ENCODE results near the gene IL15RA.
"Not testable (repeated sequence)": the region's sequence is repeated elsewhere in the genome, so short reads cannot be mapped to it uniquely, and the experiment has no call there.

IL15RA gene

DNA sequence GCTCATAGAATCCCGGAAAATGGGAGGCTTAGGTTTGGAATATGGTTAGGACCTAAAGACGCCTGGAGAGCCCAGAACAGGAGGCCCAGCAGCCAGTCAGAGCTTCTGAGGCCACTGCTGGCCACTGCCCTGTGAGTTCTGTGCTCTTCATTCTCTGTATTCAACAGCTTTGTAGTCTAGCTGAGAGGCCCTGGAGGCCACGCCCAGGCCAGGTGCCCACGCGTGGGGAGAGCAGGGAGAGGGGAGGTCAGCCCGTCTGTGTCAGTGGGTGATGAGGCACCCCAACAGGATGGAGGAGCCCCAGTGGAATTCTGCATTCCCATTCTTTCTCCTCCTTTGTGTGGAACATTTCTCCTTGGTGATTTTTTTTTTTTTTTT is 29.1 kb downstream of the IL15RA start:
- DNase-seq = no peak

GRCh38 chr10:5947471-5948207 is 29.7 kb downstream of the IL15RA start:
- no peak for DNase-seq

- DNase-seq = no peak
These were observed 30.6 kb downstream of the IL15RA start for GRCh38 chr10:5946786-5947185.

DNA sequence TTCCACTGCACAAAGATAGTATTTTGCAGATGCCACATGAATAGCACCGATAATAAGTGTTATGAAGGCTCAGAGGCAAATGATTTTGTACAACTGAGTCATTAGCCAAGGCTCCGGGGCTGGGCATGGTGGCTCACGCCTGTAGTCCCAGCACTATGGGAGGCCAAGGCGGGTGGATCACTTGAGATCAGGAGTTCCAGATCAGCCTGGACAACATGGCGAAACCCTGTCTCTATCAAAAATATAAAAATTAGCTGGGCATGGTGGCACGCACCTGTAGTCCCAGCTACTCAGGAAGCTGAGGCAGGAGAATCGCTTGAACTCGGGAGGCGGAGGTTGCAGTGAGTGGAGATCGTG is 30.9 kb downstream of the IL15RA start:
- DNase-seq = not testable (repeated sequence)

GRCh38 chr10:5945561-5946418 is 31.6 kb downstream of the IL15RA start:
- DNase-seq = no peak

- DNase-seq = no peak
These were observed 32.2 kb downstream of the IL15RA start for GRCh38 chr10:5945190-5945509.

DNA sequence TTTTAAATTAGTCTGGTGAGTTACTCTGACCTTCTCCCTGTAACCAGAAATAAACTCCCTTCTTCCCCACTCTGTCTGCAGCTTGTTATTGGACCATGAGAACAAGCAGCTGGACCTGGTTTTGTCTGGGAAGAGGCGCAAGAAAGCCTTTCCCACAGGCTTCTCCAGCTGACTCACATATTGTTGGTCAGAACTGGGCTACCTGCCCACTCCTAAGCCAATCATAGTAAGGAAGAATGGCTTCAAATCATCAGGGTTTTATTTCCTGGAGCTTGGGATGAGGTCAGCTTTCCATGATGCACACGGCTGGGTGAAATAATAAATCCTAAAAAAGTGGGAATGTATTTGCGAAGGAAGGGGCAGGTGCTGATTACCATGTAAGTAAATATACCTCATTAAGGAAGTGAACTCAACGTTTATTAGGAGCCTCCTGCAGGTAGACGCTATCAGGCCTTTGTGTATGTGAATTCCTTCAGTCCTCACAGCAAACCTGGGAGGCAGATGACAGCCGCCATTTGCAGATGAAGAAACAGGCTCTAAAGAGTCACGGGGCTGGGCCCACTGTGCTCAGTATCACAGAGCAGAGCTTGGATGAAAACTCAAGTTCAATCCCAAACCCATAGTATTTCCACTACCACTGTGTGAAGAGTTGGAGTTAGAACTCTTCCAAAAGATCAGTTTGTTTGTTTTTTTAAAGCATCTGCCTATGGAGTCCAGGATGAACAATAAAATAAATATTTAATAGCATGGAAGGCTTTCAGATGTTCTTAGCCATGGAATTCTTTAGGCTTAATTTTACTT is 32.8 kb downstream of the IL15RA start:
- peak; percentile 63 for DNase-seq

GRCh38 chr10:5943536-5943935 is 33.8 kb downstream of the IL15RA start:
- no peak for DNase-seq

DNA sequence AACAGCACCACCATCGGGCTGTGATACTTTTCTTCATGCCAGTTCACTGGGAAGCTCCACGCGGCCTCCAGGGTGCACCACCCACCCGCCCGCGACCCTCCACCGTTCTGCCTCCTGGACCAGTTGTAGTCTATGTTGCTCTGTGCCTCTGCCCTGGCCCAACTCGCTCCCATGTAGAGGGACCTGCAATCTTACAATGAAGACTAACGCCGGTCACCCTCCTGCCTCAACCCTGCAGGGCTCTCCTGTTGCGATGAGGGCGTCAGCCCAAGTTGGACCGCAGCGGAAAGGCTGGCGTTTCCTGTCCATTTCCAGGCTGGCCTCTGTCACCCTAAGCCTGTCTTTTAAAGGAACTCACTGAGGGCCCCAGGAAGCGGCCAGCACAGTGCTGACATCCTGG is 34.9 kb downstream of the IL15RA start:
- DNase-seq = no peak

DNA sequence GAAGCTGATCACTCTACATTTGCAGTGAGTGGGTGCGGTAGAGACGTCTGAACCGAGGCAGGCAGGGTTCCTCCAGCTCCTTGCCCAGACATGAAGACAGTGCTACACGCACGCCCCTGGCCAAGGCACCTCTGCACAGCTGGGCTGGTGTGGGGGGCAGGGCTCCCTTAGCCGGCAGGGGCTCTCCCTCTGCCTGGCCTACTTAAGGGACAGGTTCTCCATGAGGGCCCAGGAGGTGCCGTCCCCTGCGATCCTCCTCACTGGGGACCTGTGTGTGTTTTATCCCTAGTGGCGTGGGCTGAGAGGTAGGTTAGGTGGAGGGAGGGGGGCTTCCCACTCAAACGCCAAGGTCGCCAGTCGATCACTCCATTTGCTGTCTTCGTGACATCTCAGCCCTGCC is 35.3 kb downstream of the IL15RA start:
- no peak for DNase-seq

GRCh38 chr10:5941579-5941978 is 35.8 kb downstream of the IL15RA start:
- no peak for DNase-seq

DNA sequence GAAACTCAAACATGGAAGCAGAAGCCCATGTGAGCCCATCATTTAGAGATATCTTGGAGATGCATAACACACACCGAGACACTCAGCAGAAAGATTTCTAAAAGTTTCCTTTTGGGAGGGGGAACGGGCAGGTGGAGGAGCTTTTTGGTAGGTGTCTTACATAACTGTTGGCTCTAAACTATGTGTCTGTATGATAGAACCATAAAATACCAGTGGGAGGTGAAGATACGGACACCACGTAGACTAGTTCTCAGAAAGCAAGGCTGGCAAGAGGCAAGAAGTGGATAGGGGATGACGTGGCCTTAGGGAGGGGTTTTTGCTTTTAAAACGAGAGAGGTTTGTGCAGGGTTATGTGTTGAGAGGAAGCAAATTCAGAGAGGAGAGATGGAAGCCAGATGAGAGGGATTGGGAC is 36.5 kb downstream of the IL15RA start:
- no peak for DNase-seq

DNA sequence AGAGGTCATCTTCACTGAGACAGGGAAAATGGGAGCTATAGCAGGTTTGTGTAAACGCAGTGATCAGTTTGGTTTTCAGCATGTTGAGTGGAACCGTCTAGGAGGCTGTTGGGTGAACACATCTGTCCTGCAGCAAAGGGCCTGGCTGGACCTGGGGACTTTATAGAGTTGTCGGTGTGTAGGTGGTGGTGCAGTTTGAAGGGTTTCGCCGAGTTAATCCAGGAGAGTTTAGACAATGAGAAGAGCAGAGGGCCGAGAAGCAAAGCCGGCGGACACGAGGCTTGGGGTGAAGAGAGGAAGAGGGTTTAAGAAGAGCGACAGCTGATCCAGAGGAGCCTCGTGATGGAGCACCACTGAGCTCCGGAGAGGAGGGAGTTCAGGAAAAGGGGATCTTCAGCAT is 39.1 kb downstream of the IL15RA start:
- DNase-seq = no peak

DNA sequence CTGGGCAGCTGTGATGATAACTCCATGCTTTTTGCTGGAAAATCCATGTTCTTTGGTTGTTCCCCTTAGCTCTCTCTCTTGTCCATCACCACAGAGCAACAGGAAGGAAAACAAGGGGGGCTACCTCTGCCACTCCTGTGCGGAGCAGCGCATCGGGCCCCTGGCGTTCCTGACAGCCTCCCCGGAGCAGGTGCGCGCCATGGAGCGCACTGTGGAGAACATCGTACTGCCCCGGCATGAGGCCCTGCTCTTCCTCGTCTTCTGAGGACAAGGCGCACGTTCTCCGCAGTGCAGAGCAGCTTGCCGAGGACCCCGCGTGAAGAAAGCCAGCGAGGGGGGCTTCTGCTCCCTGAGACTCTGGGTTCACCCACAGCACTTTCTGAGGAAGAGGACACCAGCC is 40.3 kb downstream of the IL15RA start:
- no peak for DNase-seq

DNA sequence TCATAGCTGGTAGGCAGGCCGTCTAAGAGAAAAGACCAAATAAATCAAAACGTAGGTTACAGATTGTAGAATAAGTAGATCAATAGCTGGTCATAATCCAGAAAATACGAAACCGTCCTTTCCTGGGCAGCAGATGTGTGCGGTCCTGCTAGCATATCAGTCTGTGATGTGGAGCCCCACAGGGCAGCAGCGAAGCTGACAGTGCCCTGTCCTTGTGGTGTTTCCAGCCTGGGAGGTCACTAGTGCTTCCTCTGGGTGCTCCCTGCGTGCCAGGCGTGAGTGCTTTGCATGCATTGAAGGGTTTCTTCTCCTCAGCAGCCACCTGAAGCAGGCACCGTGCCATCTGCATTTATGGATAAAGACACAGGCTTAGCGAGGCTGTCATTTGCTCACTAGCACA is 41.7 kb downstream of the IL15RA start:
- no peak for DNase-seq

GRCh38 chr10:5933909-5934546 is 43.3 kb downstream of the IL15RA start:
- DNase-seq = no peak

DNA sequence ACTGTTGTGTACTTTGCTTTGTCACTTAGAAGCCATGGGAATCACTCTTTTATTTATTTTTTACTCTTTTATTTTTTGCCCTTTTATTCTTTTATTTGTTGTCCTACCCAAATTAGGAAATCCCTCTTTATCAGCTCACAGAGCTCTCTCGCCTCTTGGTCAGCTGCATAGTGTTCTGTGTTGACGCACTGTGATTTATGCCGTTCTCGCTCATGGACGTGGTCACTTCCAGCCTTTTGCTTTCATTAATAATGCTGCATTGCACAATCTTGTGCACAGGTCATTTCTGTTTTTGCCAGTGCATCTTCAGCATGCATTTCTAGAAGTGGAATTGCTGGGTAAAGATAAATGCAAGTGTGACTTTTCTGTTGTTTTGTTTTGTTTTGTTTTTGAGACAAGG is 45.0 kb downstream of the IL15RA start:
- no peak for DNase-seq

- no peak for DNase-seq
These were observed 47.1 kb downstream of the IL15RA start for GRCh38 chr10:5930272-5930671.

DNA sequence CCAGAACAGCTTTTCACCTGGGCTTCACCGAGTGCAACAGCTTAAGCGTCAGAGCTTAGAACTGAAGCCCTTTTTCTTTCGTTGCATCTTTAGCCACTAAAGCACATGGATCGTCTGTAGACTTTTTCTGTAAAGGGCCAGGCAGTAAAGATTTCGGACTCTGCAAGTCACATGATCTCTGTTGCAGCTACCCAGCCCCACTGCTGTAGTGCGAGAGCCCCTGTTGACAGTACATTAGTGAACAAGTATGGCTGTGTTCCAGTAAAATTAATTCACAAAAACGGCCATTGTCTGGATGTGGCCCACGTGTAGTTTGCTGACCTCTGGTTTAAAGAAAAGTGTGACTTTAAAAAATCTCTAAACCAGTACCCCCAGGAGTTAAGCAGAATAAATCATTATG is 47.9 kb downstream of the IL15RA start:
- no peak for DNase-seq

DNA sequence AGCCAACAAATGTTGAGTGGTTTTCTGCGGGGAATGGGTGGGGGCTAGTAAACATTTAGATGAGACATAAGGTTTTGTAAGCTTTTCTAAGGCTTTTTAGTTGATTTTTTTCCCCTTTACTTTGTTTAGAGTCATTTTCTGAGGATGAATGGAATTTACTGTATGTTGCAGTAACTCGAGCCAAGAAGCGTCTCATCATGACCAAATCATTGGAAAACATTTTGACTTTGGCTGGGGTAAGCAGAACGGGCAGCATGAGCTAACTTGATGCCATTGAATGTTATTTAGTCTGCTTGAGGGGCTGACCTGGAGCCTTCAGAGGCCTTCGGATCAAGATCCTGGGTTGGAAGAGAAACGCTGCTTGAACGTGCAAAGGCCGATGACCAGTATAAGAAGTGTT is 50.0 kb downstream of the IL15RA start:
- DNase-seq = no peak

DNA sequence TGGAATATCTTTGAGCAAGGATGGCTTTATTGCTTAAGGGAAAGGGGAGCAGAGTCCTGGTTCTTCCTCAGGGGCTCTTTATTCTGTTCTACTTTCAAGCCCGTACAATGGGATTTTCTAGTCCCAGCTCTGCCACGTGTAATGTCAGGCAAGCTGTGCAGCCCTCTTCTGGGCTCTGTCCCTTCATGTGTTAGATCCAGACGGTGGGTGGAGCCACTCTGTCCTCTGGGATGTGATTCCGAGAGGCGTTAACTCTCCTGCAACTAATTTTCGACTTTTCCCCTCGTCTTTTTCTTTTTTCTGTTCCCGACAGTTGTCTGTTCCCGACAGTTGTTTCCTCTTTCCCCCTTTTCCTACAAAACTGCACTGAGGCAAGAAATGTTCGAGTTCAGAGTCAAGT is 52.5 kb downstream of the IL15RA start:
- DNase-seq = no peak

DNA sequence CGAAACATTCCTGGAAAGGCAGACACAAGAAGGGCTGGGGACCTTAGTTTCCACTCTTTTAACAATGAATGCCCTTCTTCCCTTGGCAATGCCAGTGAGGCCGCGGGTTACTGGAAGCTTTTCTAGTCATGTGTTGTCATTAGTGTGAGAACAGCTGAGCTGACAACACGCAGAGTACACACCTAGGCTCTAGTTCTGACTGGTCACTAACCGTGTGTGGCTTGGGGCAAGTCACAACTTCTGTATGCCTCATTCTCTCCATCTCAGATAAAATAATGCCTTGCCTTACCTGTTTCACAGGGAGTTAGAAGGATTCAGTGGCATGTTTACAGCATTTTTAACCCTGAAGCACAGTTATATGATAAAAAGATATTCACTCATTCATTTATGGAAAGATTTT is 55.6 kb downstream of the IL15RA start:
- no peak for DNase-seq

DNA sequence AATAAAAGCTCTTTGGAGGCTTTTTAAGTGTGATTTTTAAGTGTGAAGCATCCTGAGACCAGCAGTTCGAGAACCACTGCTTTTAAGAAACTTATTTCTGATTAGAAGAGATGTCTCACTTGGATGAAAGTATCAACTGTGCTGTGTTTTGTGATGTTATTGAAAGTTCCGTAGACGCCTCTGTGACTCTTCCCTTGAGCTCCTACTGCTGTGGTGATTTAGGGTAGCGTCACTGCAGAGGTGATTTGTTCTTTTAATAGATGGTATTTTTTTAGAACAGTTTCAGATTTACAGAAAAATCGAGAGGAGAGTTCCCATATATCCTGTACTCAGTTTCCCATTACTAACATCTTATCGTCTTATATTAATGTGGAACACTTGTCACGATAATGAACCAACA is 57.8 kb downstream of the IL15RA start:
- DNase-seq = no peak

Measured in NCI-H774 (cell line).